ENCODE data around the gene GSTA5. TPM values are rescaled to one million over a fixed set of nuclear protein-coding genes. Genes with fewer than 3 reads are reported as not detected.
"Not testable (repeated sequence)": the region's sequence is repeated elsewhere in the genome, so short reads cannot be mapped to it uniquely, and the experiment has no call there.

Gene GSTA5
- total and polyA plus RNA-seq, 4 donors, result not detected

DNA sequence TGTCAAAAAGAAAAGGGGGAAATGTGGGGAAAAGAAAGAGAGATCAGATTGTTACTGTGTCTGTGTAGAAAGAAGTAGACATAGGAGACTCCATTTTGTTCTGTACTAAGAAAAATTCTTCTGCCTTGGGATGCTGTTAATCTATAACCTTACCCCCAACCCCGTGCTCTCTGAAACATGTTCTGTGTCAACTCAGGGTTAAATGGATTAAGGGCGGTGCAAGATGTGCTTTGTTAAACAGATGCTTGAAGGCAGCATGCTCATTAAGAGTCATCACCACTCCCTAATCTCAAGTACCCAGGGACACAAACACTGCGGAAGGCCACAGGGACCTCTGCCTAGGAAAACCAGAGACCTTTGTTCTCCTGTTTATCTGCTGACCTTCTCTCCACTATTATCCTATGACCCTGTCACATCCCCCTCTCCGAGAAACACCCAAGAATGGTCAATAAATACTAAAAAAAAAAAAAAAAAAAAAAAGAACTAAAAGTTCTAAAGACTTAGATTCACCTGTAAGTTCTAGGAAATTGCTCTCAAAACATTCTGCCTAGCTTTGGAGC is 14.6 kb downstream of the GSTA5 start:
- not testable (repeated sequence) for H3K9me3 ChIP-seq (ENCODE audit: control insufficient read depth in 4 of 4, low read length in 3 of 4); H3K27me3 ChIP-seq (ENCODE audit: control insufficient read depth in 4 of 4, insufficient read depth in 4 of 4, low read length in 3 of 4); H3K9ac ChIP-seq (ENCODE audit: low read depth in 1 of 2, low read length in 2 of 2); DNase-seq (ENCODE audit: low spot score); H3K27ac ChIP-seq (ENCODE audit: low read depth in 1 of 2, low read length in 2 of 2); H3K36me3 ChIP-seq (ENCODE audit: control insufficient read depth in 4 of 4, insufficient read depth in 3 of 4, low read depth in 1 of 4, low read length in 3 of 4); H3K4me3 ChIP-seq (ENCODE audit: low read depth in 1 of 3, low read length in 3 of 3); H3K4me1 ChIP-seq (ENCODE audit: control insufficient read depth in 4 of 4, insufficient read depth in 4 of 4, low read length in 3 of 4)
- WGBS, result 46% methylated on average over 4 of the region's 4 CpGs
- peak; percentile 11 to 20 for TF ChIP-seq HNF4A (conservative IDR thresholded peaks at IDR 0.05)

DNA sequence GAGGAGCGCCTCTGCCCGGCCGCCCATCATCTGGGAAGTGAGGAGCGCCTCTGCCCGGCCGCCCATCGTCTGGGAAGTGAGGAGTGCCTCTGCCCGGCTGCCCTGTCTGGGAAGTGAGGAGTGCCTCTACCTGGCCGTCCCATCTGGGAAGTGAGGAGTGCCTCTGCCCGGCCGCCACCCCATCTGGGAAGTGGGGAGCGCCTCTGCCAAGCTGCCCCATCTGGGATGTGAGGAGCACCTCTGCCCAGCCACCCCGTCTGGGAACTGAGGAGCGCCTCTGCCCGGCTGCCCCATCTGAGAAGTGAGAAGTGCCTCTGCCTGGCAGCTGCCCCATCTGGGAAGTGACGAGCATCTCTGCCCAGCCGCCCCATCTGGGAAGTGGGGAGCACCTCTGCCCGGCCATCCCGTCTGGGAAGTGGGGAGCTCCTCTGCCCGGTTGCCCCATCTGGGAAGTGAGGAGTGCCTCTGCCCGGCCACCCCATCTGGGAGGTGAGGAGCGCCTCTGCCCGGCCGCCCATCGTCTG is 15.3 kb downstream of the GSTA5 start:
- not testable (repeated sequence) for H3K4me3 ChIP-seq (ENCODE audit: low read depth in 1 of 3, low read length in 3 of 3); H3K27ac ChIP-seq (ENCODE audit: low read depth in 1 of 2, low read length in 2 of 2); H3K4me1 ChIP-seq (ENCODE audit: control insufficient read depth in 4 of 4, insufficient read depth in 4 of 4, low read length in 3 of 4); H3K36me3 ChIP-seq (ENCODE audit: control insufficient read depth in 4 of 4, insufficient read depth in 3 of 4, low read depth in 1 of 4, low read length in 3 of 4); H3K9me3 ChIP-seq (ENCODE audit: control insufficient read depth in 4 of 4, low read length in 3 of 4); DNase-seq (ENCODE audit: low spot score); H3K27me3 ChIP-seq (ENCODE audit: control insufficient read depth in 4 of 4, insufficient read depth in 4 of 4, low read length in 3 of 4); H3K9ac ChIP-seq (ENCODE audit: low read depth in 1 of 2, low read length in 2 of 2)
- 98% methylated on average over 25 of the region's 25 CpGs for WGBS

DNA sequence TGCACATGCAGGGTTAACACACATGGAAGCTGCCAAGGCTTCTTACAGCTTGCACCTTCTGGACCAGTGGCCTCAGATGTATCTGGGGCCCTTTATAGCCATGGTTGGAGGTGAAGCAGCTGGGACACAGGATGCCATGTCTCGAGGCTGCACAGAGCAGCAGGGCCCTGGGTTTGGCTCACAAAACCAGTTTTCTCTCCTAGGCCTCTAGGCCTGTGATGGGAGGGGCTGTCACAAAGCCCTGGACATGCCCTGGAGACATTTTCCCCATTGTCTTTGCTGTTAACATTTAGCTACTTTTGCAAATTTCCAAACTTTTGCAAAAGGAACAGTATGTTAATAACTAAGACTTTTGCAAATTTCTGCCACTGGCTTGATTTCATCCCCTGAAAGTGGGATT is 18.8 kb downstream of the GSTA5 start:
- Histone ChIP-seq H3K27ac (ENCODE audit: low read depth in 1 of 2, low read length in 2 of 2) (no peak overlapping the region), H3K4me3 (ENCODE audit: low read depth in 1 of 3, low read length in 3 of 3) (no peak overlapping the region), H3K27me3 (ENCODE audit: control insufficient read depth in 4 of 4, insufficient read depth in 4 of 4, low read length in 3 of 4) (no peaks in the 10 kb centered on the region), H3K4me1 (ENCODE audit: control insufficient read depth in 4 of 4, insufficient read depth in 4 of 4, low read length in 3 of 4) (peaks cover 0 to 2% (median 0%) of the 10 kb centered on the region in 4 donors), H3K36me3 (ENCODE audit: control insufficient read depth in 4 of 4, insufficient read depth in 3 of 4, low read depth in 1 of 4, low read length in 3 of 4) (no peaks in the 10 kb centered on the region), H3K9me3 (ENCODE audit: control insufficient read depth in 4 of 4, low read length in 3 of 4) (no peaks in the 10 kb centered on the region), H3K9ac (ENCODE audit: low read depth in 1 of 2, low read length in 2 of 2) (no peak overlapping the region)
- WGBS, result 91% methylated on average over 1 of the region's 1 CpG
- TF ChIP-seq EGR1 (IDR thresholded peaks at IDR 0.05; ENCODE audit: low read depth in 2 of 2), result no peak
- TF ChIP-seq YY1 (IDR thresholded peaks at IDR 0.05), result no peak
- TF ChIP-seq, protein P1, sequence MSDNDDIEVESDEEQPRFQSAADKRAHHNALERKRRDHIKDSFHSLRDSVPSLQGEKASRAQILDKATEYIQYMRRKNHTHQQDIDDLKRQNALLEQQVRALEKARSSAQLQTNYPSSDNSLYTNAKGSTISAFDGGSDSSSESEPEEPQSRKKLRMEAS (IDR thresholded peaks at IDR 0.05), result no peak
- no peak for TF ChIP-seq GABPA (IDR thresholded peaks at IDR 0.05 in 1 of 2, conservative IDR thresholded peaks at IDR 0.05 in 1 of 2)
- no peak for TF ChIP-seq FOXA1 (IDR thresholded peaks at IDR 0.05)
- no peak for TF ChIP-seq FOXA2 (IDR thresholded peaks at IDR 0.05)
- no peak for TF ChIP-seq SP1 (IDR thresholded peaks at IDR 0.05)
- no peak for TF ChIP-seq RAD21 (IDR thresholded peaks at IDR 0.05)
- no peak for TF ChIP-seq JUND (IDR thresholded peaks at IDR 0.05)
- TF ChIP-seq RXRA (IDR thresholded peaks at IDR 0.05), result no peak
- TF ChIP-seq, protein P2, sequence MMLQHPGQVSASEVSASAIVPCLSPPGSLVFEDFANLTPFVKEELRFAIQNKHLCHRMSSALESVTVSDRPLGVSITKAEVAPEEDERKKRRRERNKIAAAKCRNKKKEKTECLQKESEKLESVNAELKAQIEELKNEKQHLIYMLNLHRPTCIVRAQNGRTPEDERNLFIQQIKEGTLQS (IDR thresholded peaks at IDR 0.05), result no peak
- TF ChIP-seq NR2F2 (IDR thresholded peaks at IDR 0.05), result no peak
- TF ChIP-seq, protein P3, sequence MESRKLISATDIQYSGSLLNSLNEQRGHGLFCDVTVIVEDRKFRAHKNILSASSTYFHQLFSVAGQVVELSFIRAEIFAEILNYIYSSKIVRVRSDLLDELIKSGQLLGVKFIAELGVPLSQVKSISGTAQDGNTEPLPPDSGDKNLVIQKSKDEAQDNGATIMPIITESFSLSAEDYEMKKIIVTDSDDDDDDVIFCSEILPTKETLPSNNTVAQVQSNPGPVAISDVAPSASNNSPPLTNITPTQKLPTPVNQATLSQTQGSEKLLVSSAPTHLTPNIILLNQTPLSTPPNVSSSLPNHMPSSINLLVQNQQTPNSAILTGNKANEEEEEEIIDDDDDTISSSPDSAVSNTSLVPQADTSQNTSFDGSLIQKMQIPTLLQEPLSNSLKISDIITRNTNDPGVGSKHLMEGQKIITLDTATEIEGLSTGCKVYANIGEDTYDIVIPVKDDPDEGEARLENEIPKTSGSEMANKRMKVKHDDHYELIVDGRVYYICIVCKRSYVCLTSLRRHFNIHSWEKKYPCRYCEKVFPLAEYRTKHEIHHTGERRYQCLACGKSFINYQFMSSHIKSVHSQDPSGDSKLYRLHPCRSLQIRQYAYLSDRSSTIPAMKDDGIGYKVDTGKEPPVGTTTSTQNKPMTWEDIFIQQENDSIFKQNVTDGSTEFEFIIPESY (IDR thresholded peaks at IDR 0.05), result no peak
- no peak for TF ChIP-seq TAF1 (conservative IDR thresholded peaks at IDR 0.05)
- DNase-seq (ENCODE audit: low spot score), result no peak
